Liver (tissue), 9 donors: ENCODE data around the gene HIVEP3. TPM values are rescaled to one million over a fixed set of nuclear protein-coding genes. Genes with fewer than 3 reads are reported as not detected.

ENCODE experiments used
- DNase-seq: peaks from one replicate; pipeline ENCODE4 v3.0.0-alpha.2; 2017; ENCODE audit warnings: low spot score
- H3K27ac ChIP-seq, 2 donors: one replicate each; pipeline ENCODE4 v1.7.0; 2013; ENCODE audit warnings: inconsistent platforms in 2 of 2, low read length in 2 of 2, control low read depth in 1 of 2, low read depth in 1 of 2, mild to moderate bottlenecking in 1 of 2
- H3K27me3 ChIP-seq, 4 donors: one replicate each; pipeline versions ENCODE4 v1.6.1 to v1.7.0; 2013; ENCODE audit warnings: low read length in 3 of 4, inconsistent platforms in 1 of 4, mild to moderate bottlenecking in 1 of 4, moderate library complexity in 1 of 4; ENCODE audit not compliant: control insufficient read depth in 4 of 4, insufficient read depth in 4 of 4
- H3K36me3 ChIP-seq, 4 donors: one replicate each; pipeline versions ENCODE4 v1.6.1 to v1.7.0; 2013; ENCODE audit warnings: low read length in 3 of 4, mild to moderate bottlenecking in 3 of 4, low read depth in 1 of 4, moderate library complexity in 1 of 4; ENCODE audit not compliant: control insufficient read depth in 4 of 4, insufficient read depth in 3 of 4
- H3K4me1 ChIP-seq, 4 donors: one replicate each; pipeline versions ENCODE4 v1.6.1 to v1.7.0; 2013; ENCODE audit warnings: low read length in 3 of 4, mild to moderate bottlenecking in 3 of 4, moderate library complexity in 1 of 4; ENCODE audit not compliant: control insufficient read depth in 4 of 4, insufficient read depth in 4 of 4
- H3K4me3 ChIP-seq, 3 donors: one replicate each; pipeline versions ENCODE4 v1.6.1 to v1.7.0; 2013; ENCODE audit warnings: low read length in 3 of 3, control low read depth in 1 of 3, low read depth in 1 of 3, mild to moderate bottlenecking in 1 of 3
- H3K9ac ChIP-seq, 2 donors: one replicate each; pipeline ENCODE4 v1.7.0; 2013; ENCODE audit warnings: low read length in 2 of 2, mild to moderate bottlenecking in 2 of 2, moderate library complexity in 2 of 2, control low read depth in 1 of 2, low read depth in 1 of 2
- H3K9me3 ChIP-seq, 4 donors: one replicate each; pipeline versions ENCODE4 v1.6.1 to v1.7.0; 2013; ENCODE audit warnings: low read length in 3 of 4; ENCODE audit not compliant: control insufficient read depth in 4 of 4
- EGR1 ChIP-seq, 2 donors: IDR thresholded peaks; 2 replicates each; pipeline ENCODE4 v1.6.1; 2016 to 2018; ENCODE audit warnings: antibody characterized with exemption in 2 of 2, low read depth in 2 of 2
- FOXA1 ChIP-seq: IDR thresholded peaks from 2 replicates; pipeline ENCODE4 v1.6.1; 2016; ENCODE audit warnings: antibody characterized with exemption
- FOXA2 ChIP-seq: IDR thresholded peaks from 2 replicates; pipeline ENCODE4 v1.6.1; 2016; ENCODE audit warnings: antibody characterized with exemption
- GABPA ChIP-seq, 2 donors: IDR thresholded peaks in 1 of 2; conservative IDR thresholded peaks in 1 of 2; 2 replicates each; pipeline ENCODE4 v1.6.1; 2016; ENCODE audit warnings: antibody characterized with exemption in 2 of 2, mild to moderate bottlenecking in 1 of 2, moderate library complexity in 1 of 2
- HNF4A ChIP-seq, 2 donors: conservative IDR thresholded peaks; 2 replicates each; pipeline ENCODE4 v1.6.1; 2016; ENCODE audit warnings: antibody characterized with exemption in 2 of 2, mild to moderate bottlenecking in 2 of 2
- HNF4G ChIP-seq: IDR thresholded peaks from 2 replicates; pipeline ENCODE4 v1.6.1; 2016; ENCODE audit warnings: antibody characterized with exemption
- JUND ChIP-seq, 2 donors: IDR thresholded peaks; 2 replicates each; pipeline ENCODE4 v1.6.1; 2016; ENCODE audit warnings: antibody characterized with exemption in 2 of 2
- NR2F2 ChIP-seq: IDR thresholded peaks from 2 replicates; pipeline ENCODE4 v1.6.1; 2016; ENCODE audit warnings: antibody characterized with exemption
- RAD21 ChIP-seq, 2 donors: IDR thresholded peaks; 2 replicates each; pipeline ENCODE4 v1.6.1; 2016; ENCODE audit warnings: antibody characterized with exemption in 2 of 2, mild to moderate bottlenecking in 2 of 2
- RXRA ChIP-seq, 2 donors: IDR thresholded peaks; 2 replicates each; pipeline ENCODE4 v1.6.1; 2017 to 2018; ENCODE audit warnings: antibody characterized with exemption in 2 of 2, mild to moderate bottlenecking in 1 of 2
- SP1 ChIP-seq: IDR thresholded peaks from 2 replicates; pipeline ENCODE4 v1.6.1; 2018; ENCODE audit warnings: antibody characterized with exemption, mild to moderate bottlenecking
- TAF1 ChIP-seq: conservative IDR thresholded peaks from 2 replicates; pipeline ENCODE4 v1.6.1; 2016; ENCODE audit warnings: antibody characterized with exemption, mild to moderate bottlenecking
- YY1 ChIP-seq: IDR thresholded peaks from 2 replicates; pipeline ENCODE4 v1.6.1; 2016; ENCODE audit warnings: antibody characterized with exemption, mild to moderate bottlenecking
- WGBS: extraction: QIAGEN DNeasy Blood & Tissue Kit; methylation state at CpG from one replicate; pipeline ENCODE4 v1.1.7; 2013; 5-methylcytosine and 5-hydroxymethylcytosine counted together
- polyA plus RNA-seq, 2 donors: library from polyadenylated mRNA; stranded (reverse) in 1 of 2; unstranded in 1 of 2; fragments of 200-250 nt in 1 of 2; fragments of >200 nt in 1 of 2; fragmentation: Nextera tagmentation in 1 of 2; extraction: Ambion mirVana in 1 of 2; gene quantifications; one replicate each; pipeline versions ENCODE4 v1.2.1 to v1.2.3, GENCODE V29; 2013 to 2015
- total RNA-seq, 2 donors: library from RNA; depleted of rRNA; stranded (reverse); fragments of >200 nt; gene quantifications; one replicate each; pipeline ENCODE4 v1.2.3, GENCODE V29; 2014
- TF ChIP-seq, protein P1 (sequence below): IDR thresholded peaks from 2 replicates; pipeline ENCODE4 v1.6.1; 2016; ENCODE audit warnings: antibody characterized with exemption
- TF ChIP-seq, protein P2 (sequence below): IDR thresholded peaks from 2 replicates; pipeline ENCODE4 v1.6.1; 2016; ENCODE audit warnings: antibody characterized with exemption
- TF ChIP-seq, protein P3 (sequence below): IDR thresholded peaks from 2 replicates; pipeline ENCODE4 v1.6.1; 2016; ENCODE audit warnings: antibody characterized with exemption
- TF ChIP-seq, protein P4 (sequence below): IDR thresholded peaks from 2 replicates; pipeline ENCODE4 v1.6.1; 2016; ENCODE audit warnings: antibody characterized with exemption, mild to moderate bottlenecking
- TF ChIP-seq, protein P5 (sequence below): fragments of 150-350 bp; IDR thresholded peaks from 2 replicates; pipeline ENCODE4 v1.5.1; 2017; ENCODE audit warnings: improper control_type of control experiment, low read depth, low read length; ENCODE audit not compliant: missing input control
- donor health status: healthy.
- donor health status: healthy.
- donor health status: healthy.
- donor health status: healthy.
- donor health status: healthy.

Gene HIVEP3
- total and polyA plus RNA-seq, 4 donors, result 0.93 to 1.6 (median 1.4) TPM

DNA sequence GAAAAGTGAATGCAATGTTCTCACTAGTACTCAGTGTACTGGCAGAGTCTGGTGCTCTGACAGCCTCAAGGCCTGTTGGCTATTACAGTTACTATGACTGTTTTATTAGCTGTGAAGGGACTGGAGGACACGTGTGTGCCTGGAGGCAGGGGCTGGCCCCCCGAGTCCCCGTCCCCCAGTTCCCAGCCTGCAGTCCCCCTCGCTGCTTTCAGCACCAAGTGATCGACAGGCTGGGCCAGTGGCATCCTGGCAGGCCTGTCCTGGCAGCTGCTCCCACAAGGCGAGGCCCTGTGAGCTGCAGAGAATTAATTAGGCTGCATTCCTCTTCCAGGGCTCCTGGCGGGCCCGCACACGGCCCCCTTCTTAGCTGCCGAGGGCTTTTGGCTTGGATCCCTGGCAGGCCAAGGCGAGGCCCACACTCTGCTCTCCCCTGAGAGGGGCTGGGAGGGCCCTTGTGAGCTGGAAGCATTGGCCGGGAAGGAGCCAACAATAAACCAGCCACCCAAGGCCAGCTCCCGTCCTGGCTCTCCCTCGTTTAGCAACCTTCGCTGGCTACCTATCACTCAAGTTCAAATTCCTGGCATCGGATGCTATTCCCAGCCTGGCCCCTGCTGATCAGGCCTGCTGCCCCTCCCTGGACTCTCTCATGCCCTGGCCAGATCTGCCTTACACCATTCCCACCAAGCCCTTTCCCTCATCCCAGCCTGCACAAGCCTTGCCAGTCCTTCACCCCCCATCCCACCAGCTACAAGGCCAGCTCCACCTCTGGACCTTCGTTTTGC lies 444.0 kb downstream of the HIVEP3 start:
- no peak for TF ChIP-seq FOXA1
- no peak for TF ChIP-seq HNF4G
- no peak for TF ChIP-seq RAD21 (IDR thresholded peaks at IDR 0.05)
- no peak for TF ChIP-seq EGR1 (IDR thresholded peaks at IDR 0.05; ENCODE audit: low read depth in 2 of 2)
- TF ChIP-seq GABPA (IDR thresholded peaks at IDR 0.05 in 1 of 2, conservative IDR thresholded peaks at IDR 0.05 in 1 of 2), result no peak
- TF ChIP-seq, protein P1, sequence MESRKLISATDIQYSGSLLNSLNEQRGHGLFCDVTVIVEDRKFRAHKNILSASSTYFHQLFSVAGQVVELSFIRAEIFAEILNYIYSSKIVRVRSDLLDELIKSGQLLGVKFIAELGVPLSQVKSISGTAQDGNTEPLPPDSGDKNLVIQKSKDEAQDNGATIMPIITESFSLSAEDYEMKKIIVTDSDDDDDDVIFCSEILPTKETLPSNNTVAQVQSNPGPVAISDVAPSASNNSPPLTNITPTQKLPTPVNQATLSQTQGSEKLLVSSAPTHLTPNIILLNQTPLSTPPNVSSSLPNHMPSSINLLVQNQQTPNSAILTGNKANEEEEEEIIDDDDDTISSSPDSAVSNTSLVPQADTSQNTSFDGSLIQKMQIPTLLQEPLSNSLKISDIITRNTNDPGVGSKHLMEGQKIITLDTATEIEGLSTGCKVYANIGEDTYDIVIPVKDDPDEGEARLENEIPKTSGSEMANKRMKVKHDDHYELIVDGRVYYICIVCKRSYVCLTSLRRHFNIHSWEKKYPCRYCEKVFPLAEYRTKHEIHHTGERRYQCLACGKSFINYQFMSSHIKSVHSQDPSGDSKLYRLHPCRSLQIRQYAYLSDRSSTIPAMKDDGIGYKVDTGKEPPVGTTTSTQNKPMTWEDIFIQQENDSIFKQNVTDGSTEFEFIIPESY, result no peak
- no peak for TF ChIP-seq TAF1
- TF ChIP-seq HNF4A (conservative IDR thresholded peaks at IDR 0.05), result no peak
- TF ChIP-seq, protein P2, sequence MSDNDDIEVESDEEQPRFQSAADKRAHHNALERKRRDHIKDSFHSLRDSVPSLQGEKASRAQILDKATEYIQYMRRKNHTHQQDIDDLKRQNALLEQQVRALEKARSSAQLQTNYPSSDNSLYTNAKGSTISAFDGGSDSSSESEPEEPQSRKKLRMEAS, result no peak
- TF ChIP-seq YY1, result no peak
- TF ChIP-seq FOXA2, result no peak
- no peak for TF ChIP-seq NR2F2
- no peak for TF ChIP-seq JUND (IDR thresholded peaks at IDR 0.05)
- TF ChIP-seq, protein P3, sequence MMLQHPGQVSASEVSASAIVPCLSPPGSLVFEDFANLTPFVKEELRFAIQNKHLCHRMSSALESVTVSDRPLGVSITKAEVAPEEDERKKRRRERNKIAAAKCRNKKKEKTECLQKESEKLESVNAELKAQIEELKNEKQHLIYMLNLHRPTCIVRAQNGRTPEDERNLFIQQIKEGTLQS, result no peak
- TF ChIP-seq SP1, result no peak
- TF ChIP-seq, protein P4, sequence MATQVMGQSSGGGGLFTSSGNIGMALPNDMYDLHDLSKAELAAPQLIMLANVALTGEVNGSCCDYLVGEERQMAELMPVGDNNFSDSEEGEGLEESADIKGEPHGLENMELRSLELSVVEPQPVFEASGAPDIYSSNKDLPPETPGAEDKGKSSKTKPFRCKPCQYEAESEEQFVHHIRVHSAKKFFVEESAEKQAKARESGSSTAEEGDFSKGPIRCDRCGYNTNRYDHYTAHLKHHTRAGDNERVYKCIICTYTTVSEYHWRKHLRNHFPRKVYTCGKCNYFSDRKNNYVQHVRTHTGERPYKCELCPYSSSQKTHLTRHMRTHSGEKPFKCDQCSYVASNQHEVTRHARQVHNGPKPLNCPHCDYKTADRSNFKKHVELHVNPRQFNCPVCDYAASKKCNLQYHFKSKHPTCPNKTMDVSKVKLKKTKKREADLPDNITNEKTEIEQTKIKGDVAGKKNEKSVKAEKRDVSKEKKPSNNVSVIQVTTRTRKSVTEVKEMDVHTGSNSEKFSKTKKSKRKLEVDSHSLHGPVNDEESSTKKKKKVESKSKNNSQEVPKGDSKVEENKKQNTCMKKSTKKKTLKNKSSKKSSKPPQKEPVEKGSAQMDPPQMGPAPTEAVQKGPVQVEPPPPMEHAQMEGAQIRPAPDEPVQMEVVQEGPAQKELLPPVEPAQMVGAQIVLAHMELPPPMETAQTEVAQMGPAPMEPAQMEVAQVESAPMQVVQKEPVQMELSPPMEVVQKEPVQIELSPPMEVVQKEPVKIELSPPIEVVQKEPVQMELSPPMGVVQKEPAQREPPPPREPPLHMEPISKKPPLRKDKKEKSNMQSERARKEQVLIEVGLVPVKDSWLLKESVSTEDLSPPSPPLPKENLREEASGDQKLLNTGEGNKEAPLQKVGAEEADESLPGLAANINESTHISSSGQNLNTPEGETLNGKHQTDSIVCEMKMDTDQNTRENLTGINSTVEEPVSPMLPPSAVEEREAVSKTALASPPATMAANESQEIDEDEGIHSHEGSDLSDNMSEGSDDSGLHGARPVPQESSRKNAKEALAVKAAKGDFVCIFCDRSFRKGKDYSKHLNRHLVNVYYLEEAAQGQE, result no peak
- TF ChIP-seq, protein P5, sequence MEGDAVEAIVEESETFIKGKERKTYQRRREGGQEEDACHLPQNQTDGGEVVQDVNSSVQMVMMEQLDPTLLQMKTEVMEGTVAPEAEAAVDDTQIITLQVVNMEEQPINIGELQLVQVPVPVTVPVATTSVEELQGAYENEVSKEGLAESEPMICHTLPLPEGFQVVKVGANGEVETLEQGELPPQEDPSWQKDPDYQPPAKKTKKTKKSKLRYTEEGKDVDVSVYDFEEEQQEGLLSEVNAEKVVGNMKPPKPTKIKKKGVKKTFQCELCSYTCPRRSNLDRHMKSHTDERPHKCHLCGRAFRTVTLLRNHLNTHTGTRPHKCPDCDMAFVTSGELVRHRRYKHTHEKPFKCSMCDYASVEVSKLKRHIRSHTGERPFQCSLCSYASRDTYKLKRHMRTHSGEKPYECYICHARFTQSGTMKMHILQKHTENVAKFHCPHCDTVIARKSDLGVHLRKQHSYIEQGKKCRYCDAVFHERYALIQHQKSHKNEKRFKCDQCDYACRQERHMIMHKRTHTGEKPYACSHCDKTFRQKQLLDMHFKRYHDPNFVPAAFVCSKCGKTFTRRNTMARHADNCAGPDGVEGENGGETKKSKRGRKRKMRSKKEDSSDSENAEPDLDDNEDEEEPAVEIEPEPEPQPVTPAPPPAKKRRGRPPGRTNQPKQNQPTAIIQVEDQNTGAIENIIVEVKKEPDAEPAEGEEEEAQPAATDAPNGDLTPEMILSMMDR, result no peak
- TF ChIP-seq RXRA (IDR thresholded peaks at IDR 0.05), result no peak
- DNase-seq, result no peak
- H3K9me3 ChIP-seq, result no peaks in the 10 kb centered on the region
- H3K27ac ChIP-seq, result no peak overlapping the region
- H3K4me3 ChIP-seq, result no peak overlapping the region
- WGBS, result 75% methylated on average over 17 of the region's 17 CpGs
- H3K27me3 ChIP-seq, result no peaks in the 10 kb centered on the region
- H3K4me1 ChIP-seq, result peaks cover 9 to 24% (median 19%) of the 10 kb centered on the region in 4 donors
- no peak overlapping the region for H3K9ac ChIP-seq
- no peaks in the 10 kb centered on the region for H3K36me3 ChIP-seq
